Measurements from ENCODE around the gene TMEM186.
"Not testable (repeated sequence)": the region's sequence is repeated elsewhere in the genome, so short reads cannot be mapped to it uniquely, and the experiment has no call there.

Gene TMEM186

GRCh38 chr16:8773537-8773936, 23.9 kb downstream of the TMEM186 start:
- no peak for DNase-seq

GRCh38 chr16:8768692-8769091, 28.7 kb downstream of the TMEM186 start:
- no peak for DNase-seq

DNA sequence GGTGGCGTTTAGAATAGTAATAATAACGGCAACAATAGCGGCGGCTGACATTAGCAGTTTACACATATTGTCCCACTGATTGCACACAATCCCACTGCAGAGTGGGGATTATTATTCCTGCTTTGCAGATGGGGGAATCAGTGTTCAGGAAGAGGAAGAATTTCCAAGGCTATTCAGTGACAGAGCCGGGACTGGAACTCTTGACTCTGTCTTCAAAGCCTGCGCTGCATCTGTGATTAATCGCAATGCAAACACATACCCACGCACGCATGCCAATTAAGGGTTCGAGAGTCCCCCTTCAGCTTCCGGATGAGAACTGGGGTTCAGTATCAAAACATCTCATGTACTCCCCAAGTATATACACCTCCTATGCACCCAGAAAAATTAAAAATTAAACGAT, 29.2 kb downstream of the TMEM186 start:
- no peak for DNase-seq

- no peak for DNase-seq
Measured at GRCh38 chr16:8767176-8767575, 30.3 kb downstream of the TMEM186 start.

DNA sequence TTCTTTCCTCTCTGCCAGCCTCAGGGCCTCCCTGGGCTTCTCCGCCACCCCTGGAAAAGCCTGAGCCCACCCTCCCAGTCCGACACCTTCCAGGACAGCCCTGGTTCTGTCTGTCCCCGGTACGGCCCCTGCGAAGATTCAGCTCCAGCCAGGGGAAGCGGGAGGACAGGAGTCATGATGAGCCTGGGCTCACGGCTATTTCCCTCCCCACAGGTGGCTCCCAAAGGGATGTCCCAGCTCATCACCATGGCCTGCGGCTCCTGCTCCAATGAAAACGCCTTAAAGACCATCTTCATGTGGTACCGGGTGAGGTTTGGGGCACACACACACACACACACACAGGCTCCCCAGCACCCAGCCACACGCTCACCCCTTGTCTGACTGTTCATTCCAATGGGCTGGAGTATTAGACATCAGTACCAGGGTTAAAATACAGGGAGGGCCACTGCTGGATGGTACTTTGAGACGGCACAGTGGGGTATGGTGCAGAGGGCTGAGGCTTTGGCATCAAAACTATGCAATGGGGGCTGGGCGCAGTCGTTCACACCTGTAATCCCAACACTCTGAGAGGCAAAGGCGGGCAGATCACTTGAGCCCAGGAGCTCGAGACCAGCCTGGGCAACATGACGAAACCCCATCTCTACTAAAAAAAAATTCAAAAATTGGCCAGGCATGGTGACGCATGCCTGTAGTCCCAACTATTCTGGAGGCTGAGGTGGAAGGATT, 32.8 kb downstream of the TMEM186 start:
- DNase-seq: no peak

- no peak for DNase-seq
Measured at GRCh38 chr16:8763899-8764298, 33.5 kb downstream of the TMEM186 start.

GRCh38 chr16:8763083-8763482, 34.4 kb downstream of the TMEM186 start:
- DNase-seq: no peak

DNA sequence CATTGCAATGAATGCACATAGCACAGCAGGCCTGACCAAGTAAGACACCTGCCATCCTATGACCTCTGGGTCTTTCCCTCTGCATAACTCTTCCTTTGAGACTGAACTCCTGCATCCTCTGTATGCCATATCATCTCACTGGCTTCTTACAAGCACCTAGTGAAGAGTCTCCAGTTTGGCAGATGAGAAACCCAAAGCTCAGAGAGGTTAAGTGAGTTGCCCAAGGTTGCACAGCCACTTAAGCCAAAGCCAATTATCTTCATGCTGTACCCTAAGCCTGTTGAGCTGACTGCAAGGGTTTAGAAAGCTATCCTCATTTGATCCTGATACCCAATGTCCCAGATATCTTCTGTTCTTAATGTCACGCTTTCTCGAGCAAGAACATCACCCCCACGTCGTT, 35.2 kb downstream of the TMEM186 start:
- no peak for DNase-seq

- DNase-seq: no peak
Measured at GRCh38 chr16:8761078-8761477, 36.4 kb downstream of the TMEM186 start.

DNA sequence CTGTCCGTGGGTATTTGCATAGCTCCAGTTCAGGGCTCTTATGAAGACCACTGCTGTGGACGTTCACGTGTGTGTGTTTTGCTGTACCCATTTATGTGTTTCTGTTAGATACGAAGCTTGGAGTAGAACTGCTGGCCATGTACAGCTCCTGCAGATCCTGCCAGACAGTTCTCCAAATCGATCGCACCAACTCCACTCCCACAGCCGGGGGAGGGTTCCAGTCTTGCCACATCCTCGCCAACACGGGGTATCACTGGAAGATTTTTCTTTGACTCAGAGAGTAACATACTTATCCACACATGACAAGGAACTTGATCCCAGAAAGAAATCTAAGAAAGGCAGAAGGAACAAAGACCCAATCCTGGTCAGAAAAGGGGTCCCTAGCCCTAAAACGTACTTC, 37.4 kb downstream of the TMEM186 start:
- DNase-seq: no peak

GRCh38 chr16:8758022-8758421, 39.4 kb downstream of the TMEM186 start:
- DNase-seq: no peak

- no peak for DNase-seq
Measured at GRCh38 chr16:8756755-8757154, 40.7 kb downstream of the TMEM186 start.

DNA sequence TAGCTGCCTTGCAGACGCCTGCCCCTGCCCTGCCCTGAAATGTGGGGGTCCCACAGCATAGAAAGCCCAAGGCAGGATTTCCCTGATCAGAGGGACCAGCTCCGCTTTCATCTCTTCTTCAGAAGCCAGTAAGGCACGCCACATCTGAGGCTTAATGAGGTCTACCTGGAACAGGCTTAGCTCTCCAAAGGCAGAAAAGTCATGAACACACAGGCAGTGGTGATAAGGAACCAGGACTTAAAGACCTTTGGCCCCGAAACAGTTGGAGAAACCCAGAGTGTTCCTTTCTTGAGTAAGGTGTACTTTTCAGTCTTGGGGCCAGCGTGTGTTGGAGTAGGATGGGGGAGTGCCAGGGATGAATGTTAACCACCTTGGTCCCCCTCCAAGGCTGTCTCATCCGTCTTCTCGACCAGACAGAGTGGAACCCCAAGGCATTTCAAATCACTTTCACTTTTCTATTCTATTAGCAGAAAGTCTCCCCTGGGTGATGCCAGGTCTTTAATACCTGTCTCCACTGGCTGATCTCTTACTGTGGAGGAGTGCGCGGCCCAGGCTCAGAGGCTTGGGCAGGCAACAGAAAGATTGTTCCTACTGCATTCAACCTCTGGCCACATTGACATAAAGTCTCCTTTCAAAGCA, 43.9 kb downstream of the TMEM186 start:
- no peak for DNase-seq

GRCh38 chr16:8752706-8753105, 44.7 kb downstream of the TMEM186 start:
- DNase-seq: no peak

DNA sequence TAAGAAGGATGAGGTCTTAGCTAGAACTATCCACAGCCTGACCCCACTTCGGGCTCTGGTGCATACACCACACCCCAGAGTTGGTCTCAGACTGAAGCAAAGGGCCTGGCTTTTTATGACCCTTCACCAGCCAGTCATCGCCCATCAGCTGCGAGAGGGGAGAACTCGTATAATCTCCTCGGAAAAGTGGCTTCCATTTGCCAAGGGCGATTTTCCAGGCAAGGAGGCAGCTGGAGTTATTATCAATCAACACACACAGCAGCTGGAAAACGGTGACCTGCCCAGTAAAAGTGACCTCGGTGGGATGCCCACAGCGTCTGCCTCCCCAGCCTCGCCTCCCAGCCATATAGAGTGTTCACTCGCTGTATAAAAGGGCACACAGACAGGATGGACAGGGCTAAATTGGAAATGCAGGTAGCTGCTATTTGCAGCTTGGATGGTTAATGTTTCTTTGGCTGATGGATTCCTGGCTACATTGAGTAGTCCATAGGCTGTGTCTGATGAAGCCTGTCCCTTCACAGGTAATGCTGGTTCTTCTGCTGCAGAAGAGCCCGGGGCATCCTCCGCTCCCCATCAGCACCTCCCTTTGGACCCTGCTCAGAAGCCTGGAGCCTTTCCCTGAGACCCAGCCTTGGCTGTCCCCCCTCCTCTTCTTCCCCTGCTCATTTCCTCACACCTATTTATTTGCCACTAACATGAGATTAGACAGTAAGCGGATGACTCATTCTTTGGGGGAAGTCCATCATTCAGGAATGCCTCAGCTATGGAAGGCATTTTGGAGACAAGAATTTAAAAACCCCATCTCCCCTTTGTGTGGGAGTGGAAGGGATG, 45.7 kb downstream of the TMEM186 start:
- no peak for DNase-seq

DNA sequence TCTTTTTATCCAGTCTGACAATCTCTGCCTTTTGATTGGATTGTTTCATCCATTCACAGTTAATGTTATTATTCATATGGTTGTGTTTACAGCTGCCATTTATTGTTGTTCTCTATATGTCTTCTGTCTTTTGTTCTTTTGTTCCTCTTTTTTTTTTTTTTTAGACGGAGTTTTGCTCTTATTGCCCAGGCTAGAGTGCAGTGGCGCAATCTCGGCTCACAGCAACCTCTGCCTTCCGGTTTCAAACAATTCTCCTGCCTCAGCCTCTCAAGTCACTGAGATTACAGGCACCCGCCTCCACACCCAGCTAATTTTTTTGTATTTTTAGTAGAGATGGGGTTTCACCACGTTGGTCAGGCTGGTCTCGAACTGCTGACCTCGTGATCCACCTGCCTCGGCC, 48.5 kb downstream of the TMEM186 start:
- not testable (repeated sequence) for DNase-seq
